Mesendoderm (in vitro differentiated cells): Measurements from ENCODE around the gene SLC30A1.
A peak's percentile ranks its signal among the peaks of the same experiment; 100 is the strongest.

Experiments used
- DNase-seq: peaks from one replicate; pipeline ENCODE4 v3.0.0; 2013
- H2AK5ac ChIP-seq: 2 replicates; pipeline ENCODE4 v1.6.1; 2013; ENCODE audit warnings: low read length, inconsistent platforms
- H2BK120ac ChIP-seq: 2 replicates; pipeline ENCODE4 v1.6.1; 2013; ENCODE audit warnings: low read depth, mild to moderate bottlenecking, low read length, moderate library complexity, mixed read lengths
- H2BK15ac ChIP-seq: replicated peaks from 2 replicates; pipeline ENCODE4 v1.6.1; 2013; ENCODE audit warnings: low read depth, mild to moderate bottlenecking, moderate library complexity
- H2BK5ac ChIP-seq: 2 replicates; pipeline ENCODE4 v1.6.1; 2013; ENCODE audit warnings: low read length, inconsistent platforms
- H3K18ac ChIP-seq: 2 replicates; pipeline ENCODE4 v1.6.1; 2013; ENCODE audit warnings: mild to moderate bottlenecking, low read length, mixed read lengths
- H3K23ac ChIP-seq: one replicate; pipeline ENCODE4 v1.6.1; 2013; ENCODE audit warnings: low read length
- H3K27ac ChIP-seq: 2 replicates; pipeline ENCODE4 v1.5.1; 2013; ENCODE audit warnings: low read depth, mild to moderate bottlenecking, inconsistent platforms, low read length, moderate library complexity
- H3K27me3 ChIP-seq: 2 replicates; pipeline ENCODE4 v1.6.1; 2013; ENCODE audit warnings: low read length, control low read depth, mild to moderate bottlenecking, inconsistent platforms; ENCODE audit not compliant: insufficient read depth, poor library complexity
- H3K36me3 ChIP-seq: 2 replicates; pipeline ENCODE4 v1.6.1; 2013; ENCODE audit warnings: low read length, inconsistent platforms; ENCODE audit not compliant: control insufficient read depth, insufficient read depth
- H3K4ac ChIP-seq: one replicate; pipeline ENCODE4 v1.6.1; 2013; ENCODE audit warnings: low read depth, mild to moderate bottlenecking, low read length, moderate library complexity
- H3K4me1 ChIP-seq: 2 replicates; pipeline ENCODE4 v1.6.1; 2013; ENCODE audit warnings: low read depth, low read length, inconsistent platforms; ENCODE audit not compliant: control insufficient read depth
- H3K4me2 ChIP-seq: 2 replicates; pipeline ENCODE4 v1.6.1; 2013; ENCODE audit warnings: low read length
- H3K4me3 ChIP-seq: 2 replicates; pipeline ENCODE4 v1.5.1; 2013; ENCODE audit warnings: mild to moderate bottlenecking, low read length
- H3K56ac ChIP-seq: one replicate; pipeline ENCODE4 v1.6.1; 2013; ENCODE audit warnings: low read length
- H3K79me1 ChIP-seq: 2 replicates; pipeline ENCODE4 v1.6.1; 2013; ENCODE audit warnings: low read length, inconsistent platforms
- H3K79me2 ChIP-seq: 2 replicates; pipeline ENCODE4 v1.6.1; 2013; ENCODE audit warnings: mild to moderate bottlenecking, low read length; ENCODE audit not compliant: control insufficient read depth, insufficient read depth
- H3K9ac ChIP-seq: 2 replicates; pipeline ENCODE4 v1.6.1; 2013; ENCODE audit warnings: low read length, inconsistent platforms
- H4K5ac ChIP-seq: one replicate; pipeline ENCODE4 v1.6.1; 2013; ENCODE audit warnings: low read length
- H4K8ac ChIP-seq: one replicate; pipeline ENCODE4 v1.6.1; 2013; ENCODE audit warnings: low read depth, mild to moderate bottlenecking, control low read depth, low read length, moderate library complexity
- WGBS: extraction: QIAGEN DNeasy Blood & Tissue Kit; methylation state at CpG from one replicate; pipeline ENCODE4 v1.1.7; 2013; ENCODE audit warnings: low lambda C conversion rate, missing lambda C conversion rate; ENCODE audit not compliant: insufficient coverage; ENCODE audit errors: extremely low coverage; 5-methylcytosine and 5-hydroxymethylcytosine counted together

SLC30A1 gene

DNA sequence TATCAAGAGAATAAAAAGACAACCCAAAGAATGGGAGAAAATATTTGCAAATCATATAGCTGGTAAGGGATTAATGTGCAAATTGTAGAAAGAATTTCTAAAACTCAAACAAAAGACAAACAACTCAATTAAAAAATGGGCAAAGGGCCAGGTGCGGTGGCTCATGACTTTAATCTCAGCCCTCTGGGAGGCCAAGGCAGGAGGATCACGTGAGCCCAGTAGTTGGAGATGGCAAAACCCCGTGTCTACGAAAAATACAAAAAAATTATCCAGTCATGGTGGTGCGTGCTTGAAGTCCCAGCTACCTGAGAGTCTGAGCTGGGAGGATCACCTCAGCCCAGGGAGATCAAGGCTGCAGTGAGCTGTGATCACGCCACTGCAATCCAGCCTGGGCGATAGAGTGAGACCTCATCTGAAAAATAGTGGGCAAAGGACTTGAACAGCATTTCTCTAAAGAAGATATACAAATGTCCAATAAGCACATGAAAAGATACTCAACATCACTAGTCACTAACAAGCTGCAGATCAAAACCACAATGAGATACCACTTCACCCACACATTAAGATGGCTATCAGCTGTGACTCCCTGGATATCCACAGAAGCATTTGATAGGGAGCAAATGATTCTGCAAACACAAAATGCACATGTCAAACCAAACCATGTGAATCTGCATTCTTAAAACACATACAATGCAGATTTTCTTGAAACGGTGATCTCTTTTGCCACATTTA, 20.9 kb downstream of the SLC30A1 start:
- Histone ChIP-seq H3K4ac (no peak overlapping the region), H3K4me2 (no peak overlapping the region), H3K4me3 (no peak overlapping the region), H2BK5ac (no peak overlapping the region), H3K36me3 (no peaks in the 10 kb centered on the region), H2BK120ac (no peak overlapping the region), H3K9ac (no peak overlapping the region), H3K27me3 (no peaks in the 10 kb centered on the region), H4K8ac (no peak overlapping the region), H4K5ac (no peak overlapping the region), H3K79me2 (no peaks in the 10 kb centered on the region), H2BK15ac (no peak overlapping the region), H2AK5ac (no peak overlapping the region), H3K56ac (no peak overlapping the region), H3K27ac (no peak overlapping the region), H3K79me1 (no peaks in the 10 kb centered on the region), H3K23ac (no peak overlapping the region), H3K4me1 (no peaks in the 10 kb centered on the region), H3K18ac (no peak overlapping the region)
- WGBS = no CpG with 5 or more reads among the region's 8 CpGs
- no peak for DNase-seq

DNA sequence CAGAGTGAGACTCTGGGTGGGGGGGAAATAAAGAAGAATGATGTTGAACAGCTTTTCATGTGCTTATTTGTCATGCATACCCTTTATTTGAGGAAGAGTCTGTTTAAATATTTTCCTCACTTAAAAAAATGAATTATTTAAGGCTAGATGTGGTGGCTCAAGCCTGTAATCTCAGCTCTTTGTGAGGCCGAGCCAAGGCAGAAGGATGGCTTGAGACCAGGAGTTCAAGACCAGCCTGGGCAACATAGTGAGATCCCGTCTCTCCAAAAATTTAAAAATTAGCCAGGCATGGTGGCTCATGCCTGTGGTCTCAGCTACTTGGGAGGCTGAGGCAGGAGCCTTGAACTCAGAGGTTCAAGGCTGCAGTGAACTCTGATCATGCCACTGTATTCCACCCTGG, 25.4 kb downstream of the SLC30A1 start:
- Histone ChIP-seq H2BK5ac (no peak overlapping the region), H3K79me2 (no peaks in the 10 kb centered on the region), H4K8ac (no peak overlapping the region), H3K9ac (no peak overlapping the region), H3K56ac (no peak overlapping the region), H3K18ac (no peak overlapping the region), H3K79me1 (no peaks in the 10 kb centered on the region), H3K36me3 (no peaks in the 10 kb centered on the region), H2BK15ac (no peak overlapping the region), H2AK5ac (no peak overlapping the region), H4K5ac (no peak overlapping the region), H3K4ac (no peak overlapping the region), H3K4me3 (no peak overlapping the region), H3K4me2 (no peak overlapping the region), H2BK120ac (no peak overlapping the region), H3K4me1 (peaks cover 7% of the 10 kb centered on the region), H3K23ac (no peak overlapping the region), H3K27me3 (no peaks in the 10 kb centered on the region), H3K27ac (no peak overlapping the region)
- WGBS = no CpG with 5 or more reads among the region's 2 CpGs
- no peak for DNase-seq

DNA sequence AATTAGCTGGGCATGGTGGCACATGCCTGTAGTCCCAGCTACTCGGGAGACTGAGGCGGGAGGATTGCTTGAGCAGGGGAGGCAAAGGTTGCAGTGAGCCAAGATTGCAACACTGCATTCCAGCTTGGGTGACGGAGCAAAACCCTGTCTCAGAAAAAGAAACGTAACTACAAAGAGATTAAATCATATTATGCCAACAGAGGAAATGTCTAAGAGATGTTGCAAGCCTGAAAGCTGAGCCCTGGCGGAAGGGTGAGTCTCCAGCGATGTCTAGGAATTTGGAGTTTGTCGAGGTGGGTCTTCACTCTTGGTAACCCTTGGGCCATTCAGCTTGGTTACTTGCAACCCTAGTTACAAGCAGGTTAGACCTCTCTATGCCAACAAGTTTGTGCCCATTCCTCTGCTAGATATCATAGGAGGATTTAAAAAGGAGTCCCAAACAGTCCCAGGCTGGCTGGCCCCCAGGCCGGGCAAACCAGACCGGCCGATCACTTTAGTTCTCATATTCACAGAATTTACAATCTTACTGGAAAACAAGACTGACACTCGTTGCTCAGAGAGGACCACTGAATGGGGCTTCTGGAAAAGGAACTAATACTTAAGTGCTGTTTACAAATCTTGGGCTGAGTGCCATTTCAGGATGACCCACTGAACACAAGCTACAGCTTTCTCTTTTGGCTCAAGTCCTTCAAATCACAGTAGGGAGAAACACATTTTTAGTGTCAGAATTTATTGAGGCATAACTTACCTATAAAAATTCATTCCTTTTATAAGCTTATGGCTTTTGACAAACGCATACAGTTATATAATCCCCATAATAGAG, 27.1 kb downstream of the SLC30A1 start:
- no peak overlapping the region for H3K27ac ChIP-seq
- H3K23ac ChIP-seq = no peak overlapping the region
- no peak overlapping the region for H3K18ac ChIP-seq
- no peak overlapping the region for H2AK5ac ChIP-seq
- no peak overlapping the region for H3K4me3 ChIP-seq
- no peak overlapping the region for H4K8ac ChIP-seq
- H2BK5ac ChIP-seq = no peak overlapping the region
- H3K4me1 ChIP-seq = peaks cover 16% of the 10 kb centered on the region
- no peaks in the 10 kb centered on the region for H3K36me3 ChIP-seq
- H3K79me2 ChIP-seq = no peaks in the 10 kb centered on the region
- no peaks in the 10 kb centered on the region for H3K27me3 ChIP-seq
- DNase-seq = no peak
- no peak overlapping the region for H4K5ac ChIP-seq
- no peak overlapping the region for H2BK15ac ChIP-seq
- no peaks in the 10 kb centered on the region for H3K79me1 ChIP-seq
- no peak overlapping the region for H3K4me2 ChIP-seq
- H2BK120ac ChIP-seq = no peak overlapping the region
- no peak overlapping the region for H3K9ac ChIP-seq
- no peak overlapping the region for H3K4ac ChIP-seq
- 100% methylated on average over 1 of the region's 12 CpGs for WGBS
- no peak overlapping the region for H3K56ac ChIP-seq

DNA sequence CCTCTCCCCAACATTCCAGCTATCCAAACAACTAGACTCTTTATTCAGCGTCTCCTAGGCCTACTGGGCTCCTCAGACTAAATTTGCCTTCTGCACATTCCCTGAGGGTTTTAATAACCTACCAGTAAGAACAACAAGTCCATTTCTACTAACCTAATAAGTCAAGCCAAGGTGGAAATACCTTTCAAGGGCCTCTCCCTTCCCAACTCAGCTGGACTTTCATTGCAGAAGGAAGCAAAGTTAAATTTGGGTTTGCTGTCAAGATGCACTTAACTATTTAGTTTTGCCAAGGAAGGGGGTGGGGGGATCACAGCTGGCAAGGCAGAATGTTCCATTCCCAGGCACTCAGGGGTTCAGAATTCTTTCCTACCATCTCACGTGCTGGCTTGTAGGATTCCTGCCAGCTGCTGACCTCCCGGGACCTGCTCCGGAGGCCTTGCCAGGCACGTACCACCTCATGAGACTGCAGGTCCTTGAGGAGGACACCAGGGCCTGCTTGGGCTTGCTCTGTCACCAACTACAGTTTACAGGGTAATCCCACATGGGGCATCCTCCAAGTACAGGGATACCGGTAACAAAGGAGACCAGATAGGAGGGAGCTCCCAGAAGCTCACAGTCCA, 29.8 kb downstream of the SLC30A1 start:
- Histone ChIP-seq H3K4me1 (peaks cover 16% of the 10 kb centered on the region), H4K8ac (no peak overlapping the region), H3K9ac (no peak overlapping the region), H3K18ac (no peak overlapping the region), H3K36me3 (no peaks in the 10 kb centered on the region), H3K27ac (no peak overlapping the region), H3K4ac (no peak overlapping the region), H3K23ac (no peak overlapping the region), H3K79me1 (no peaks in the 10 kb centered on the region), H2AK5ac (peak overlapping the region; percentile 23), H3K4me3 (no peak overlapping the region), H3K4me2 (no peak overlapping the region), H3K79me2 (no peaks in the 10 kb centered on the region), H2BK120ac (no peak overlapping the region), H2BK5ac (no peak overlapping the region), H4K5ac (no peak overlapping the region), H3K27me3 (no peaks in the 10 kb centered on the region), H2BK15ac (no peak overlapping the region), H3K56ac (peak overlapping the region; percentile 28)
- DNase-seq = no peak
- no CpG with 5 or more reads among the region's 6 CpGs for WGBS

DNA sequence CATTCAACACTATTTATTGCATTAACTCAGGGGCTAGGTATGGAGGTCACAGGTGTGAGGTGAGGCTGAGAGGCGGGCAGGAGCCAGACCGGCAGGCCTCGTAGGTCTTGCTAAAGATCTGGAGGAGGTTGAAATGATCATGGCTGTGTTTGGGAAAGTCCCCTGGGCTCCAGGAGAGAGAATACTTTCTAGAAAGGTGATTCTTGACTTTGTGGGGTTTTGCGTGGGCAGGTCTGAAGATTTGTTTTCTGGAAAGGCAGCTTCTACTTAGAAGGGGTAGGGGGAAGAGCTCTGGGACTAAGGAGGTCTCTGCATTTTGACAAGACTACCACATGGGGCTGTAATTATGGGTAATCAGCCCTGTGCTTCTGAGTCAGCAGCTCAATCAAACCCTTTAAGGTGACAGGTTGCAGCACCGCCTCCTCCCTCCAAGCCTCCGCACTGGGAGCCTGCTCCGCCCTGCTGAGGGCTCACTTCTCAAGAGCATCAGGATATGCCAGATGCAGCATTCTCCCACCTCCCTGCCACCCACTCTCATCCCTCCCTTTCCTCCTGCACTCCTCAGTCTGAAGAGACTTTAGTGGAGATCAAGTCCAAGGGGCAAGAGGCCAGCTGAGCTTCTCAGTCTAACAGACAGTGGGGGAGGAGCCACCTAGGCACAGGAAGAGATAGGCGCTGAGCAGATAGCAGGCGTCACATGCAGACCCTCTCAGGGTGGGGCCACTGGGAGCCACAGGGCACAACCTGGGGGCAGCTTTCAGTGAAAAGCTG, 30.5 kb downstream of the SLC30A1 start:
- Histone ChIP-seq H3K27ac (no peak overlapping the region), H2BK5ac (peak overlapping the region; percentile 32)

More for the DNA sequence above, 30.5 kb downstream of the SLC30A1 start:
- Histone ChIP-seq H3K23ac (no peak overlapping the region), H2BK120ac (no peak overlapping the region), H3K4me2 (no peak overlapping the region), H3K56ac (peak overlapping the region; percentile 38), H3K4me3 (no peak overlapping the region), H3K18ac (no peak overlapping the region), H3K9ac (no peak overlapping the region), H3K36me3 (no peaks in the 10 kb centered on the region), H4K5ac (no peak overlapping the region), H3K4ac (no peak overlapping the region), H3K27me3 (no peaks in the 10 kb centered on the region), H3K79me1 (no peaks in the 10 kb centered on the region), H2BK15ac (no peak overlapping the region), H2AK5ac (peak overlapping the region; percentile 70), H4K8ac (no peak overlapping the region), H3K79me2 (no peaks in the 10 kb centered on the region), H3K4me1 (peaks cover 16% of the 10 kb centered on the region)
- WGBS = no CpG with 5 or more reads among the region's 9 CpGs
- peak; percentile 78 for DNase-seq
